HK-2 (cell line): ENCODE results near the gene EML2.

ENCODE experiments used
- DNase-seq: peaks from one replicate; pipeline ENCODE4 v3.0.0-alpha.2; 2018; ENCODE audit not compliant: unreplicated experiment

Gene EML2

GRCh38 chr19:45587873-45588272, 51.3 kb downstream of the EML2 start:
- no peak for DNase-seq

- DNase-seq = no peak
Measured at GRCh38 chr19:45585158-45585577, 54.0 kb downstream of the EML2 start.

- DNase-seq = peak; percentile 98
Measured at GRCh38 chr19:45584332-45585157, 54.7 kb downstream of the EML2 start, which contains the start of gene OPA3. Gene OPA3, minus strand, starts transcription at chr19:45584802. Its CDS starts 38 bp downstream, at chr19:45584764.

- no peak for DNase-seq
Measured at GRCh38 chr19:45581576-45581975, 57.6 kb downstream of the EML2 start.

GRCh38 chr19:45578861-45579260, 60.3 kb downstream of the EML2 start:
- no peak for DNase-seq

- DNase-seq = peak; percentile 82
Measured at GRCh38 chr19:45577111-45577905, 61.9 kb downstream of the EML2 start.

- DNase-seq = no peak
Measured at GRCh38 chr19:45576682-45577081, 62.5 kb downstream of the EML2 start.

- no peak for DNase-seq
Measured at GRCh38 chr19:45575216-45575615, 64.0 kb downstream of the EML2 start.

- DNase-seq = no peak
Measured at GRCh38 chr19:45574526-45574925, 64.7 kb downstream of the EML2 start.

GRCh38 chr19:45571457-45572220, 67.6 kb downstream of the EML2 start:
- DNase-seq = no peak

- DNase-seq = peak; percentile 45
Measured at GRCh38 chr19:45569619-45570421, 69.4 kb downstream of the EML2 start.

GRCh38 chr19:45568732-45569131, 70.5 kb downstream of the EML2 start:
- DNase-seq = no peak

- no peak for DNase-seq
Measured at GRCh38 chr19:45567609-45568008, 71.6 kb downstream of the EML2 start.

GRCh38 chr19:45564131-45564780, 74.9 kb downstream of the EML2 start:
- DNase-seq = no peak

GRCh38 chr19:45560686-45561085, 78.5 kb downstream of the EML2 start:
- DNase-seq = no peak

GRCh38 chr19:45560038-45560437, 79.2 kb downstream of the EML2 start:
- no peak for DNase-seq
